Esophagus muscularis mucosa (tissue), 4 donors: ENCODE results near the gene TMED7. TPM values are rescaled to one million over a fixed set of nuclear protein-coding genes. Genes with fewer than 3 reads are reported as not detected.
"Not testable (repeated sequence)": the region's sequence is repeated elsewhere in the genome, so short reads cannot be mapped to it uniquely, and the experiment has no call there.

Experiments
- DNase-seq: peaks from one replicate; pipeline ENCODE4 v3.0.0-alpha.2; 2017; ENCODE audit errors: extremely low spot score
- H3K27ac ChIP-seq, 4 donors: fragments of 200-600 bp; sonication (generic); replicated peaks in 1 of 4; 1 replicate in 3 of 4; 2 replicates in 1 of 4; pipeline ENCODE4 v1.5.1; 2016 to 2019; ENCODE audit warnings: mild to moderate bottlenecking in 1 of 4
- H3K27me3 ChIP-seq, 4 donors: fragments of 200-600 bp; sonication (generic); one replicate each; pipeline versions ENCODE4 v1.5.1 to v1.6.0; 2016 to 2019
- H3K36me3 ChIP-seq, 4 donors: fragments of 200-600 bp; sonication (generic); one replicate each; pipeline ENCODE4 v1.5.1; 2016 to 2019
- H3K4me1 ChIP-seq, 4 donors: fragments of 200-600 bp; sonication (generic); one replicate each; pipeline ENCODE4 v1.5.1; 2016 to 2019
- H3K4me3 ChIP-seq, 4 donors: fragments of 200-600 bp; sonication (generic); 1 replicate in 2 of 4; 2 replicates in 2 of 4; pipeline ENCODE4 v1.5.1; 2016 to 2019; ENCODE audit warnings: mild to moderate bottlenecking in 4 of 4, moderate library complexity in 1 of 4
- H3K9me3 ChIP-seq, 4 donors: fragments of 200-600 bp; sonication (generic); 1 replicate in 3 of 4; 2 replicates in 1 of 4; pipeline ENCODE4 v1.5.1; 2016 to 2019
- CTCF ChIP-seq, 3 experiments: fragments of 200-600 bp in 2 of 3; fragments of 450-650 bp in 1 of 3; sonication (generic) in 2 of 3; IDR thresholded peaks; one replicate each; pipeline ENCODE4 v1.5.1; 2017 to 2019; ENCODE audit warnings: antibody characterized with exemption in 3 of 3, mild to moderate bottlenecking in 2 of 3, moderate library complexity in 1 of 3
- EP300 ChIP-seq: sonication (generic); formaldehyde crosslinking; IDR thresholded peaks from one replicate; pipeline ENCODE4 v1.6.1; 2017; ENCODE audit warnings: antibody characterized with exemption
- POLR2A ChIP-seq: fragments of 450-650 bp; IDR thresholded peaks from one replicate; pipeline ENCODE4 v1.6.1; 2017; ENCODE audit warnings: antibody characterized with exemption, moderate library complexity, mild to moderate bottlenecking, low read depth
- POLR2AphosphoS5 ChIP-seq, 2 donors: sonication (generic); formaldehyde crosslinking; IDR thresholded peaks; one replicate each; pipeline ENCODE4 v1.6.1; 2017; ENCODE audit warnings: antibody characterized with exemption in 2 of 2
- WGBS: methylation state at CpG from one replicate; pipeline ENCODE4 v1.1.5; 2018; 5-methylcytosine and 5-hydroxymethylcytosine counted together
- intact Hi-C: fragments of 100-400 bp; cut with DNase I; formaldehyde crosslinking; loops from one replicate; pipeline ENCODE4 v1.15.1; 2023
- total RNA-seq, 4 donors: library from RNA; depleted of rRNA; stranded (reverse); fragments of >200 nt; gene quantifications; one replicate each; pipeline versions ENCODE4 v1.1.0 to v1.2.1, GENCODE V29; 2016

The TMED7 gene
- 100 to 1,000 TPM in 2 of 4 donors, 10 to 100 TPM in 2; 86.8 to 183 (median 136) TPM for total RNA-seq

DNA sequence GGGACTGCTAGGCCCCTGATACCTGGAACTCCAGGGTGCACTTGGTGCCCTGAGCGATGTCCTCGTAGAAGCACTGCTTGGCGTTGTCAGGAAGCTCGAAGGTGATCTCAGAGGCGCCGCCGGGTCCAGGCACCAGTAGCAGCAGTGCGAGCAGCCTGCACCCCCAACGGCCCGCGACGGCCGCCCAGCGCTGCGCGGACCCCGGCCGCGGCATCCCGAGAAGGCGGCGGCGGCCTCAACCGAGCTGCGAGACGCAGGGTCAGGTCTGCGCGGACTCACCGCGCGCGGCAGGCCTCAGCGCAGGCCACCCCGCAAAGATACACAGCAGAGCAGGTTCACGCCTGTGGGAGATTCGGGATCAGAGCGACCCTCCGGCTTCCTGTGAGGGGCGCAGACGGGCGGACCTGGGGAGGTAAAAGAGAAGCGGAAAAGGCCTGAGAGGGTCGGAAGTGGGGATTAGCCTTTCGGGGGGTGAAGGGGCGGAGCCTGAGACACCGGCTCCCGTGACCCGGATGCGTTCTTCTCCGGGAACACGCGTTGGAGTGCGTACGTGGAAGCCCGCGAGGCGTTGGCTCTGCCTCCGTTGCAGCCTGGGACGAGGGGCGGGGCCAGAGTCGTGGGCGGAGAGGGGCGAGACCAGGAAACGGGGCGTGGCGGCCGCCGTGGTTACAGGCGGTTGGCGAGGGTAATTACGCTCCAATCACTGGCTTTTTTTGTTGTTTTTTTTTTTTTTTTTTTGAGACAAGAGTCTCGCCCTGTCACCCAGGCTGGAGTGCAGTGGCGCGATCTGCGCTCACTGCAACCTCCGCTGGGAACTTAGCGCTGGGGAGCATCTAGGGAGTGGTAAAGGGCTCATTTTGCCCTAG lies at the start of gene TMED7:
TSS of gene TMED7 (minus strand) at position 458 of the 866 bp plus-strand sequence. CDS start at position 214, 244 bp downstream.
- WGBS = 1% methylated on average over 45 of the region's 77 CpGs
- Histone ChIP-seq H3K9me3 (no peaks in the 10 kb centered on the region), H3K36me3 (no peaks in the 10 kb centered on the region), H3K4me1 (peaks cover 30 to 48% (median 43%) of the 10 kb centered on the region in 4 donors), H3K4me3 (peak within 1 kb of the TSS; percentile 74 to 94 (median 90)), H3K27ac (peak within 1 kb of the TSS; percentile 91 to 95 (median 94)), H3K27me3 (no peaks in the 10 kb centered on the region)
- intact Hi-C loops = no loop called here
- peak; percentile 75 for TF ChIP-seq POLR2A
- TF ChIP-seq CTCF (IDR thresholded peaks at IDR 0.05) = peak in 1 of 3 experiments; percentile 34
- TF ChIP-seq EP300 = peak; percentile 14
- TF ChIP-seq POLR2AphosphoS5 (IDR thresholded peaks at IDR 0.05) = peak; percentile 94 to 98
- DNase-seq = peak; percentile 100

DNA sequence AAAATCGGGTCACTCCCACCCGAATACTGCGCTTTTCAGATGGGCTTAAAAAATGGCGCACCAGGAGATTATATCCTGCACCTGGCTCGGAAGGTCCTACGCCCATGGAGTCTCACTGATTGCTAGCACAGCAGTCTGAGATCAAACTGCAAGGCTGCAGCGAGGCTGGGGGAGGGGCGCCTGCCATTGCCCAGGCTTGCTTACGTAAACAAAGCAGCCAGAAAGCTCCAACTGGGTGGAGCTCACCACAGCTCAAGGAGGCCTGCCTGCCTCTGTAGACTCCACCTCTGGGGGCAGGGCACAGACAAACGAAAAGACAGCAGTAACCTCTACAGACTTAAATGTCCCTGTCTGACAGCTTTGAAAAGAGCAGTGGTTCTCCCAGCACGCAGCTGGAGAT lies 48.9 kb upstream of the TMED7 start:
- not testable (repeated sequence) for H3K27me3 ChIP-seq

GRCh38 chr5:115673596-115673995 lies 47.8 kb upstream of the TMED7 start:
- no peaks in the 10 kb centered on the region for H3K27me3 ChIP-seq
- no peaks in the 10 kb centered on the region for H3K4me1 ChIP-seq
- H3K9me3 ChIP-seq = peaks cover 0 to 5% (median 0%) of the 10 kb centered on the region in 4 donors
- H3K27ac ChIP-seq = no peak overlapping the region
- intact Hi-C loops = no loop called here
- DNase-seq = no peak
- no peak overlapping the region for H3K4me3 ChIP-seq
- 0% methylated on average over 1 of the region's 1 CpG for WGBS
- H3K36me3 ChIP-seq = no peaks in the 10 kb centered on the region
- TF ChIP-seq POLR2AphosphoS5 (IDR thresholded peaks at IDR 0.05) (no peak), EP300 (no peak), POLR2A (no peak), CTCF (IDR thresholded peaks at IDR 0.05) (no peak)

More for the DNA sequence above, 48.9 kb upstream of the TMED7 start:
- DNase-seq, H3K9me3 ChIP-seq, H3K27ac ChIP-seq, intact Hi-C loops, H3K36me3 ChIP-seq, H3K4me3 ChIP-seq, H3K4me1 ChIP-seq: not testable (repeated sequence)
- 65% methylated on average over 11 of the region's 11 CpGs for WGBS

DNA sequence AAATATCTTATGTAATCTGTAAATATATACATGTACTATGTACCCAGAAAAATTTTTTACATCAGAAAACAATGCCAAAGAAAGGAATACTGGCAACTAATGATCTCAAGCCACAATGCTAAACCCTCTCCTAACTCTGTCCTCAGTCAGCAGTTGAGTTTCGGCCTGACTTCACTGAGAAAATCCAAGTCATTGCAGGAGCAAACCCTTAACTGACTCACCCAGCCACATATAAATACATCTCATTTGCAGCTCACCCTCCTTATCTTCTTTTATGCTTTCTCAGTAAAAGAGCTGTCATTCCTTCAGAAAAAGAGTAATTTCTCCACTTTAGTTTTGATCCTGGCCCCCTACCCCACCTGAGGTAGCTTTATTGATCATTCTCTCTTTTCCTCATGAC lies 46.1 kb upstream of the TMED7 start:
- 93% methylated on average over 1 of the region's 1 CpG for WGBS
- Histone ChIP-seq H3K4me3 (no peak overlapping the region), H3K9me3 (peaks cover 0 to 9% (median under 1%) of the 10 kb centered on the region in 4 donors), H3K27me3 (no peaks in the 10 kb centered on the region), H3K4me1 (no peaks in the 10 kb centered on the region), H3K36me3 (no peaks in the 10 kb centered on the region), H3K27ac (no peak overlapping the region)
- TF ChIP-seq EP300 (no peak), POLR2AphosphoS5 (IDR thresholded peaks at IDR 0.05) (no peak), CTCF (IDR thresholded peaks at IDR 0.05) (no peak), POLR2A (no peak)
- intact Hi-C loops = no loop called here
- DNase-seq = no peak

DNA sequence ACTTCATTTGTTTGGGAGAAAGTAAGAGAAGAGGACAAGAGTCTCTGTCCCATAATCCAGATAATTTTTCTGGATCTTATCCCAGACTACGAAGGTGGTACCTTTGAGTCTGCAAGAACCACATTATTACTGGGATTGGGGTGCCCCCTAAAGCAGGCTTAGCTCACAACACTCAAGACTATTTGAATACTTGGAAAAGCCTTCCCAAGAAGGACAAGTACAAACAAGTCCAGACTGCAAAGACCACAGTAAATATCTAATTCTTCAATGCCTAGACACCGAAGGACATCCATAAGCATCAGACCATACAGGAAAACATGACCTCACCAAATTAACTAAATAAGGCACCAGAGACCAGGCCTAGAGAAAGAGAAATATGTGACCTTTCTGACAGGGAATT lies 40.2 kb upstream of the TMED7 start:
- intact Hi-C loops = no loop called here
- H3K27me3 ChIP-seq = no peaks in the 10 kb centered on the region
- WGBS = 47% methylated on average over 2 of the region's 2 CpGs
- H3K4me3 ChIP-seq = no peak overlapping the region
- H3K4me1 ChIP-seq = no peaks in the 10 kb centered on the region
- no peak for TF ChIP-seq POLR2AphosphoS5 (IDR thresholded peaks at IDR 0.05)
- TF ChIP-seq EP300 = no peak
- TF ChIP-seq POLR2A = no peak
- no peak for TF ChIP-seq CTCF (IDR thresholded peaks at IDR 0.05)
- H3K9me3 ChIP-seq = peaks cover 0 to 14% (median 3%) of the 10 kb centered on the region in 4 donors
- DNase-seq = no peak
- H3K27ac ChIP-seq = no peak overlapping the region
- no peaks in the 10 kb centered on the region for H3K36me3 ChIP-seq
